Measurements from ENCODE around the gene FAM161B. TPM values are rescaled to one million over a fixed set of nuclear protein-coding genes. Genes with fewer than 3 reads are reported as not detected.

FAM161B gene
- polyA plus RNA-seq, 3 donors: 0.76 to 1.4 (median 1.4) TPM

DNA sequence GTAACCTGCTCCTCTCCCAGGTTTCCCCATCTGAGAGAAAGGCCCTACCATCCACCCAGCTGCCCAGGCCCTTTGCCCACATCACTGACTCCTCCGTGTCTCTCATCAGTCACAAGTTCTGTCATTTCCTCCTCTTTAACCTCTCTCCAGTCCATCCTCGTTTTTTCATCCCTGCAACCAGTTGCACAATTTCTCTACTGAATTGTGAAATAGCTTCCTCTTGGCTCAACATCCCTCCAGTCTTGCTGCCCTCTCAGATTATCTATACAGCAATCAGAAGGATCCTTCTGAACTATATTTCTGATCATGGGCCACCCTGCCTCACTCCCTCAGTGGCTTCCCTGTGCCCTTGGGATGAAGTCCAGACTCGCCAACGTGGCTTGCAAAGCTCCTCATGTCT lies 6.8 kb downstream of the FAM161B start:
- Histone ChIP-seq H3K9ac (ENCODE audit: insufficient read depth, low read length, poor library complexity, severe bottlenecking) (no peak overlapping the region), H3K4me3 (replicated peaks in 1 of 3; ENCODE audit: low read depth in 2 of 3, low read length in 3 of 3) (peak overlapping the region in 1 of 3 experiments; percentile 20), H3K79me2 (ENCODE audit: insufficient read depth, low read length) (no peaks in the 10 kb centered on the region), H3K4me2 (replicated peaks; ENCODE audit: extremely low read depth, low read length, poor library complexity, severe bottlenecking) (peak overlapping the region; percentile 22), H3K9me3 (replicated peaks in 1 of 2; ENCODE audit: control insufficient read depth in 1 of 2, insufficient read depth in 1 of 2, low read length in 2 of 2) (no peaks in the 10 kb centered on the region), H2AFZ (ENCODE audit: insufficient read depth, low read depth, low read length, poor library complexity, severe bottlenecking) (peak overlapping the region; percentile 33), H3K27me3 (ENCODE audit: control insufficient read depth in 2 of 2, insufficient read depth in 2 of 2, low read length in 2 of 2) (no peaks in the 10 kb centered on the region), H4K20me1 (ENCODE audit: insufficient read depth, low read length) (no peaks in the 10 kb centered on the region), H3K4me1 (ENCODE audit: control insufficient read depth in 1 of 2, insufficient read depth in 2 of 2, low read length in 2 of 2) (peaks cover 33 to 35% of the 10 kb centered on the region in 2 donors), H3K27ac (ENCODE audit: low read depth in 1 of 2, low read length in 2 of 2) (peak overlapping the region; percentile 43 to 68), H3K36me3 (replicated peaks in 1 of 2; ENCODE audit: control insufficient read depth in 1 of 2, insufficient read depth in 2 of 2, low read length in 2 of 2) (peaks cover 3 to 17% of the 10 kb centered on the region in 2 donors)
- TF ChIP-seq CTCF (IDR thresholded peaks at IDR 0.05): no peak
- H3K27me3 Mint-ChIP-seq (ENCODE audit: low read depth in 3 of 3): peaks cover 0 to 4% (median 1%) of the 10 kb centered on the region in 3 donors
- peak overlapping the region; percentile 1 to 47 for H3K4me3 Mint-ChIP-seq
- peaks cover 37% of the 10 kb centered on the region for H3K4me1 Mint-ChIP-seq
- H3K9me3 Mint-ChIP-seq: peaks cover 0 to 2% (median 0%) of the 10 kb centered on the region in 7 donors
- H3K36me3 Mint-ChIP-seq: peaks cover 11 to 12% of the 10 kb centered on the region in 2 donors
- 4% methylated on average over 4 of the region's 4 CpGs for WGBS (ENCODE audit: insufficient coverage)
- intact Hi-C loops (cut with micrococcal nuclease): loop anchor here in 1 of 2 donors (10.0 kb wide), 1 partner anchor 72 kb away; the partner anchor contains the start of genes BBOF1 and ENTPD5
- peak; percentile 74 to 89 (median 78) for DNase-seq
- peak overlapping the region; percentile 75 to 90 (median 85) for H3K27ac Mint-ChIP-seq

DNA sequence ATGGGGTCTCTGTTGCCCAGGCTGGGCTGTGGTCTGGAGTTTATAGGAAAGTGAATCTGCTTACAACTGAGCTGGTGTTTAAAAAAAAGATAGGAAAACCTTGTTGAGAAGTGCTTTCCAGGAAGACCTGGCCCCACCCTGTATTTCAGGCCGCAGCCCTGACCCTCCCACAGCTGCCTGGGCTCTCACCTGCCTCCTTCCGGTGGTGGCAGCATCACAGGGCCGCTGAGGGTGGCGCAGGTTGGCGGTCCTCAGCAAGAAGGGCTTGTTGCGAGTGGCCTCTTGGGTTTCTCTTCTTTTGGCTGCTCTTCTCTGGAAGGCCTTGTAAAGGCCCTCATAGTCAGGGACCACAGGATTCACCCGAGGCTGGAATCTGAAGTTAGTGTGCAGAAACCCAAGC lies 7.7 kb downstream of the FAM161B start:
- peak overlapping the region in 1 of 3 experiments; percentile 1 for H3K4me3 ChIP-seq (replicated peaks in 1 of 3; ENCODE audit: low read depth in 2 of 3, low read length in 3 of 3)
- peaks cover 0 to 2% (median 0%) of the 10 kb centered on the region in 7 donors for H3K9me3 Mint-ChIP-seq
- H3K9me3 ChIP-seq (replicated peaks in 1 of 2; ENCODE audit: control insufficient read depth in 1 of 2, insufficient read depth in 1 of 2, low read length in 2 of 2): no peaks in the 10 kb centered on the region
- TF ChIP-seq CTCF (IDR thresholded peaks at IDR 0.05): no peak
- peaks cover 16 to 20% of the 10 kb centered on the region in 2 donors for H3K36me3 Mint-ChIP-seq
- peak overlapping the region in 1 of 2 donors; percentile 11 for H3K4me3 Mint-ChIP-seq
- peak overlapping the region; percentile 30 for H3K9ac ChIP-seq (ENCODE audit: insufficient read depth, low read length, poor library complexity, severe bottlenecking)
- H3K27me3 Mint-ChIP-seq (ENCODE audit: low read depth in 3 of 3): peaks cover 0 to 4% (median 1%) of the 10 kb centered on the region in 3 donors
- peak overlapping the region; percentile 53 for H2AFZ ChIP-seq (ENCODE audit: insufficient read depth, low read depth, low read length, poor library complexity, severe bottlenecking)
- no peaks in the 10 kb centered on the region for H3K27me3 ChIP-seq (ENCODE audit: control insufficient read depth in 2 of 2, insufficient read depth in 2 of 2, low read length in 2 of 2)
- H3K4me2 ChIP-seq (replicated peaks; ENCODE audit: extremely low read depth, low read length, poor library complexity, severe bottlenecking): no peak overlapping the region
- WGBS (ENCODE audit: insufficient coverage): 56% methylated on average over 2 of the region's 7 CpGs
- H4K20me1 ChIP-seq (ENCODE audit: insufficient read depth, low read length): no peaks in the 10 kb centered on the region
- H3K4me1 Mint-ChIP-seq: peaks cover 37% of the 10 kb centered on the region
- intact Hi-C loops (cut with micrococcal nuclease): loop anchor here in 1 of 2 donors (10.0 kb wide), 1 partner anchor 73 kb away; the partner anchor contains the start of genes BBOF1 and ENTPD5
- no peak for DNase-seq
- peaks cover 33 to 35% of the 10 kb centered on the region in 2 donors for H3K4me1 ChIP-seq (ENCODE audit: control insufficient read depth in 1 of 2, insufficient read depth in 2 of 2, low read length in 2 of 2)
- H3K79me2 ChIP-seq (ENCODE audit: insufficient read depth, low read length): no peaks in the 10 kb centered on the region
- peaks cover 5 to 17% of the 10 kb centered on the region in 2 donors for H3K36me3 ChIP-seq (replicated peaks in 1 of 2; ENCODE audit: control insufficient read depth in 1 of 2, insufficient read depth in 2 of 2, low read length in 2 of 2)
- peak overlapping the region; percentile 68 to 81 for H3K27ac ChIP-seq (ENCODE audit: low read depth in 1 of 2, low read length in 2 of 2)
- peak overlapping the region; percentile 75 to 90 (median 85) for H3K27ac Mint-ChIP-seq
